ENCODE results near the gene SNORC.

Gene SNORC

DNA sequence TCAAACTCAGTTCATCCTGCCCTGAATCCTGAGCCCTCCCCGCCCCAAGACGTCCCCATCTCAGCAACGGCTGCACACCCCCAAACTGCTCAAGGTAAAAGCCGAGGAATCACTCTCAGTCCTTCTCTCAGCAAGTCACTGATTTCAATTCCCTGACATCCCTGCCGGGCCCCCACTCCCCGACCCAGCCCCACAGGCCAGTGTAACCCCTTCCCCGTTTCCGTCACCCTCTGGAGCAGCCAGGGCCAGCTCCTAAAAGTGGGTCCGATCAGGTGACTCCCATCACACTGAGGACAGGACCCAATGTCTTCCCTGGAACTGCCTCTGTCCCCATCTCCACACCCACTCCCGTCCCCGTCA lies 20.5 kb downstream of the SNORC start:
- TF ChIP-seq CTCF (conservative IDR thresholded peaks at IDR 0.05; ENCODE audit: low read depth, low read length), result no peak
- no peak for DNase-seq (ENCODE audit: low read depth)
- no peak overlapping the region for H3K4me3 ChIP-seq (ENCODE audit: low read depth, low read length)

DNA sequence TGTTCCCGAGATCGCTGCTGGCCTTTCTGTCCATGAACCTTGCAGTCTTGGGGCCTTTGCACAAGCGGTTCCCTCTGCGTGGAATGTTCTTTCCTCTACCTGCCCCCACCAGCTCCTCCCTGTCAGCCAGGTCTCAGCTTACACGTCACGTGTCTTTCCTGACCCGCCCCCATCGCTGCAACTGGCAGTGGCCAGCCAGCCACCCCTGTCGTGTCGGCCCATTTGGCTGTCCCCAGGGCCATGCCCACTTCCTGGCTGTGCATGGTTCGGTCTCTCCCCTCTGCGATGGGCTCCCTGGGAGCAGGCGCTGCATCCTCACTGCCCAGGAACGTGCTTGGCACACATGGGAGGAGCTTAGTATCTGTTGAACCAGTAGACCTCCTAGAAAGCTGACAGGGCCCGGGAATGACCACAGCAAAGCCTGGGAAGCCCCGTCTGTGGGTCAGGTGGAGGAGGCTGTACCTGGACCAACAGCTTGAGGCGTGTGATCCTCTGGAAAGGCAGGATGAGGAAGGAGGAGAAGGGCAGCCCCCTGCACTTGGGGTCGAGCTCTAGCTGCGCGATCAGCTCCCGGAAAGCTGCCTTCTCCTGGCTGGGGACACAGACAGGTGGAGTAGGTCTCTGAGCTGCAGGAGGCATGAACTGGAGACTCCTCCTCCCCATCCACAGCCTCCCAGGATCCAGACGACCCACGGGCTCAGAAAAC lies 21.0 kb downstream of the SNORC start:
- DNase-seq (ENCODE audit: low read depth), result peak; percentile 32
- TF ChIP-seq CTCF (conservative IDR thresholded peaks at IDR 0.05; ENCODE audit: low read depth, low read length), result no peak
- H3K4me3 ChIP-seq (ENCODE audit: low read depth, low read length), result peak overlapping the region; percentile 32

DNA sequence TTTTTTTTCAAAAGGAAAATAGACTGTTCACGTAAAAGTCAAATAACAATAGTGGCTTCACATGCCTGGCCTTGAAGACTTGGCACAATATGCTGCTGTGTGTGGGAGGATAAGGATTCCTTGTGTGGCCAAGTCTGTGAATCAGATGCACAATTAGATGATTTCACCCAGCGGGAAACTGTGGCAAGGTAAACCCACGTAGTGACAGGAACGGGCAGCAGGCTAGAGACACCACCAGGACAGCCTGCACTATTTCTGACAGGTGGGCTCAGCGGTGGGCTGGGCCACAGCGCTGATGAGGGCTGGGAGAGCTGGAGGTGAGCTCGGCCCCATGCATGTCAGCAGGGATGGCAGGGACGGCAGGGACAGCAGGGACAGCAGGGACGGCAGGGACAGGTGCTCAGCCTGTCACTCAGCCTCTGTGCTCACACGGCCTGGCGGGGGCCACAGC lies 21.6 kb downstream of the SNORC start:
- peak; percentile 42 for DNase-seq (ENCODE audit: low read depth)
- TF ChIP-seq CTCF (conservative IDR thresholded peaks at IDR 0.05; ENCODE audit: low read depth, low read length), result no peak
- no peak overlapping the region for H3K4me3 ChIP-seq (ENCODE audit: low read depth, low read length)

GRCh38 chr2:232892221-232892620 lies 22.2 kb downstream of the SNORC start:
- no peak overlapping the region for H3K4me3 ChIP-seq (ENCODE audit: low read depth, low read length)
- DNase-seq (ENCODE audit: low read depth), result no peak
- TF ChIP-seq CTCF (conservative IDR thresholded peaks at IDR 0.05; ENCODE audit: low read depth, low read length), result no peak

- DNase-seq (ENCODE audit: low read depth), result no peak
- no peak overlapping the region for H3K4me3 ChIP-seq (ENCODE audit: low read depth, low read length)
These were observed 22.8 kb downstream of the SNORC start for GRCh38 chr2:232892843-232893242.

DNA sequence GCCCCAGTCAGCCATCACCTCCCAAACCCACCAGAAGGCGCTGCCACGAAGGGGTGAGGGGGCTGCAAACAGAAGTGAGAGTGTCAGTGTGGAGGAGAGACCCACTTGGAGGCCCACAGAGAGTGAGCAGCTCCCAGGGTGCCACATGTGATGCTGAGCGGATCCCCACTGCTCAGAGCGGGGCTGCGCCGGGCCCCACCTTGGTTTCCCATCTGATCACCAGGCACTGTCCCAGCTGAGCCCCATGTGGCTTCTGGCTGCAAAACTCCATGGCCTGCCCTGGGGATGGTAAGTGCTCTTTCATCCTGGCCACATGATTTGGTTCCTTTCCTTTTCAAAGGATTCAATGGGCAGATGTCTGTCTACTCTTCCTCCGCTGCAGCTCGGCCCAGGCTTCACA lies 23.8 kb downstream of the SNORC start:
- DNase-seq (ENCODE audit: low read depth), result no peak
- no peak overlapping the region for H3K4me3 ChIP-seq (ENCODE audit: low read depth, low read length)
- TF ChIP-seq CTCF (conservative IDR thresholded peaks at IDR 0.05; ENCODE audit: low read depth, low read length), result no peak

More at GRCh38 chr2:232892843-232893242, 22.8 kb downstream of the SNORC start:
- TF ChIP-seq CTCF (conservative IDR thresholded peaks at IDR 0.05; ENCODE audit: low read depth, low read length), result no peak

DNA sequence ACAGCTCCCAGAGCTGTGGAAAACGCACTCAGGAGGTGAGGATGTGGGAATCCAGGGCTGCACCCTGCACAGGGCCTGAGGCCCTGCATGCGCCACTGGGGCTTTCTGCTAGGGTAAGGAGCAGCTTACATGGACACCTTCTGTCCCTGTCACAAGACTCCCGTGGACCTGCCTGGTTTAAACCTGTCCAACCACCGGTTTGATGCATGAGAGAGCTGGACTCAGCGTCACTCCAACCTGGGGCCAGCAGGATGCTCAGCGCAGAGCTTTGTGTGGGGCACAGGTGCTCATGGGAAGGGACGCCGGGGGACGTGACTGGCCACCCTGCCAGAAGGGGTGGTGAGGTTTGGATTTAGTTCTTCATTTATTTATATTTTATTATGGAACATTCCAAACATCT lies 24.2 kb downstream of the SNORC start:
- TF ChIP-seq CTCF (conservative IDR thresholded peaks at IDR 0.05; ENCODE audit: low read depth, low read length), result no peak
- no peak for DNase-seq (ENCODE audit: low read depth)
- H3K4me3 ChIP-seq (ENCODE audit: low read depth, low read length), result no peak overlapping the region

Data from choroid plexus epithelial cell (primary cell).